KOPT-K1 (cell line): ENCODE data around the gene SLC38A1.

Experiments used
- H3K27ac ChIP-seq: fragments of 200-600 bp; sonication (generic); 2 replicates; pipeline ENCODE4 v1.5.1; 2016; ENCODE audit warnings: antibody characterized with exemption, mild to moderate bottlenecking, low read depth, low read length; ENCODE audit not compliant: poor library complexity, severe bottlenecking
- H3K36me3 ChIP-seq: fragments of 200-600 bp; sonication (generic); 2 replicates; pipeline ENCODE4 v1.5.1; 2017; ENCODE audit warnings: antibody characterized with exemption, mild to moderate bottlenecking, low read length, moderate library complexity; ENCODE audit not compliant: insufficient read depth
- H3K9me3 ChIP-seq: fragments of 200-600 bp; sonication (generic); 2 replicates; pipeline ENCODE4 v1.5.1; 2017; ENCODE audit warnings: antibody characterized with exemption, low read length, mild to moderate bottlenecking; ENCODE audit not compliant: insufficient read depth, poor library complexity, severe bottlenecking

SLC38A1 gene

DNA sequence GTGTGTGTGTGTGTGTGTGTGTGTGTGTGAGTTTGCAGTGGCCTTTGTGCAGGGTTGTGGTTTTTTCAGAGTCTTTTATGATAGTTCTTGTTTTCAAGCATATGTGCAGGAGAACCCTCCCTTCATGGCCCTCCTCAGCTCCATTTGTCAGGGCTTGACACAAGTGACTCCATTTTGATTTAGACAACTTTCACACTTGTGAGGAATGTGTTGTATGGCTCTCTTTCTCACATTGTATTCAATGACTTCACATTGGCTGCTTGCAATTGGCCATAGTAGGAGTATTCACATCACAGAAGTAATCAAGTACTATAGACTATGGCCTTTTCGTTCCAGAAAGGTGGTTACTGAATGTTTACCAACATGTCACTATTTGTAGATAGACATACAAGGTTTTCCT, 133.1 kb downstream of the SLC38A1 start:
- no peaks in the 10 kb centered on the region for H3K9me3 ChIP-seq
- no peak overlapping the region for H3K27ac ChIP-seq
- H3K36me3 ChIP-seq, result no peaks in the 10 kb centered on the region

- Histone ChIP-seq H3K36me3 (no peaks in the 10 kb centered on the region), H3K27ac (no peak overlapping the region), H3K9me3 (no peaks in the 10 kb centered on the region)
Measured at GRCh38 chr12:46134852-46135251, 134.0 kb downstream of the SLC38A1 start.

- Histone ChIP-seq H3K36me3 (no peaks in the 10 kb centered on the region), H3K9me3 (no peaks in the 10 kb centered on the region), H3K27ac (no peak overlapping the region)
Measured at GRCh38 chr12:46134205-46134811, 134.5 kb downstream of the SLC38A1 start.

- no peak overlapping the region for H3K27ac ChIP-seq
- no peaks in the 10 kb centered on the region for H3K36me3 ChIP-seq
- H3K9me3 ChIP-seq, result no peaks in the 10 kb centered on the region
Measured at GRCh38 chr12:46133751-46134150, 135.1 kb downstream of the SLC38A1 start.
